Measurements from ENCODE around the gene ACRV1. TPM values are rescaled to one million over a fixed set of nuclear protein-coding genes. Genes with fewer than 3 reads are reported as not detected.

ACRV1 gene
- total and polyA plus RNA-seq, 2 experiments from 2014 or later, result 0.65 TPM; not detected in 1

GRCh38 chr11:125626288-125626950, 54.2 kb downstream of the ACRV1 start:
- DNase-seq (ENCODE audit: low spot score), result peak; percentile 93
- Histone ChIP-seq H3K9me2 (ENCODE audit: insufficient read depth) (no peaks in the 10 kb centered on the region), H3F3A (replicated peaks; ENCODE audit: low read depth) (peaks cover 7% of the 10 kb centered on the region; the same call in 1 of the 2 replicates), H2AFZ (no peak overlapping the region), H3K36me3 (ENCODE audit: insufficient read depth) (peaks cover 24% of the 10 kb centered on the region; the same call in 1 of the 2 replicates), H3K4me2 (peak overlapping the region; percentile 76), H3K79me2 (replicated peaks; ENCODE audit: insufficient read depth) (peaks cover 41% of the 10 kb centered on the region), H4K20me1 (replicated peaks; ENCODE audit: insufficient read depth) (peaks cover 5% of the 10 kb centered on the region; the same call in 1 of the 2 replicates), H3K27me3 (ENCODE audit: insufficient read depth) (no peaks in the 10 kb centered on the region), H3K4me3 (peak overlapping the region; percentile 58), H3K4me1 (ENCODE audit: insufficient read depth) (peaks cover 10% of the 10 kb centered on the region; the same call in 1 of the 2 replicates), H3K27ac (ENCODE audit: low read depth) (peak overlapping the region; percentile 99)
- Mint-ChIP-seq H3K9me3 (no peaks in the 10 kb centered on the region), H3K36me3 (ENCODE audit: low read depth) (peaks cover 52% of the 10 kb centered on the region; the same call in 2 of the 3 replicates), H3K27ac (peak overlapping the region; percentile 98), H3K27me3 (ENCODE audit: insufficient read depth, low read depth, poor library complexity) (peaks cover 7% of the 10 kb centered on the region), H3K4me3 (peak overlapping the region; percentile 93), H3K4me1 (peaks cover 13% of the 10 kb centered on the region)
- peak; percentile 81 for ATAC-seq
- no peak for TF ChIP-seq JUNB (IDR thresholded peaks at IDR 0.05; ENCODE audit: unreplicated experiment)
- no peak for TF ChIP-seq ZNF114 (CRISPR knock-in tag; IDR thresholded peaks at IDR 0.05)
- peak; percentile 35 to 43; a peak in 3 of 4 replicates for TF ChIP-seq CTCF (conservative IDR thresholded peaks at IDR 0.05; ENCODE audit: low read depth in 2 of 2)
- TF ChIP-seq CREB1 (CRISPR knock-in tag; IDR thresholded peaks at IDR 0.05; ENCODE audit: low read depth), result no peak
- no peak for TF ChIP-seq REST (IDR thresholded peaks at IDR 0.05; ENCODE audit: unreplicated experiment)
- TF ChIP-seq ETS1 (IDR thresholded peaks at IDR 0.05), result peak; percentile 34; the same call in 1 of the 2 replicates
- TF ChIP-seq EZH2phosphoT487 (IDR thresholded peaks at IDR 0.05; ENCODE audit: unreplicated experiment), result no peak
- TF ChIP-seq NANOG (IDR thresholded peaks at IDR 0.05; ENCODE audit: borderline replicate concordance), result no peak
- TF ChIP-seq EZH2 (IDR thresholded peaks at IDR 0.05; ENCODE audit: low read depth, unreplicated experiment), result no peak
- no peak for TF ChIP-seq STAT1 (IDR thresholded peaks at IDR 0.05; ENCODE audit: unreplicated experiment)
- TF ChIP-seq ZNF462 (CRISPR knock-in tag; IDR thresholded peaks at IDR 0.05), result no peak
- TF ChIP-seq ZNF331 (CRISPR knock-in tag; IDR thresholded peaks at IDR 0.05; ENCODE audit: low read depth), result no peak
- TF ChIP-seq POLR2AphosphoS5 (IDR thresholded peaks at IDR 0.05; ENCODE audit: low read depth), result no peak
